NCI-H748 treated with DMSO at 0.1 percent for 48 hours (cell line): ENCODE data around the gene PCNX1.
A peak's percentile ranks its signal among the peaks of the same experiment; 100 is the strongest.

ENCODE experiments used
- DNase-seq: peaks from one replicate; lab custom pipeline; 2025; lab: John Stamatoyannopoulos, UW

The PCNX1 gene

DNA sequence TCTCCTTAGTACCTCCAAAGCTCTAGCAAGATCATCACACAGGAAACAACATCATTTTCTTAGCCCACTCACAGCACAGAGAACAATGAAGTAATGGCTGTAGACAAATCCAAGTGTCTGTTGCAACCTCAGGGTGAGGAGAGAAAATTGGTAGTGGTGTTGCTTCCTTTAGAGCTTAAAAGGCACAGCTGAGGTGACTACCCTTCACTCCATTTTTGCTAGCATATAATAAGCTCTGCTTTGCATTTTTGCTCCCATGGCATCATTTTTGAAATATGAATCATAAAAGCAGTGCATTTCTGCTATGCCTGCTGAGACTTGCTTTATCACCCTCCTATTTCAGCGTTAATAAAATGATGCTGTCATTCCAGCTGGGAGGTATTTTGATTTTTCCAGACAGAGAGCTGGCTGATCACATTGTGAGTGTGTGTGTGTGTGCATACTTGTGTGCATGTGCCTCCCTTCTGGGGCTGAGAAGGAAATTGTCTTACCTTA lies 18.5 kb upstream of the PCNX1 start:
- no peak for DNase-seq

DNA sequence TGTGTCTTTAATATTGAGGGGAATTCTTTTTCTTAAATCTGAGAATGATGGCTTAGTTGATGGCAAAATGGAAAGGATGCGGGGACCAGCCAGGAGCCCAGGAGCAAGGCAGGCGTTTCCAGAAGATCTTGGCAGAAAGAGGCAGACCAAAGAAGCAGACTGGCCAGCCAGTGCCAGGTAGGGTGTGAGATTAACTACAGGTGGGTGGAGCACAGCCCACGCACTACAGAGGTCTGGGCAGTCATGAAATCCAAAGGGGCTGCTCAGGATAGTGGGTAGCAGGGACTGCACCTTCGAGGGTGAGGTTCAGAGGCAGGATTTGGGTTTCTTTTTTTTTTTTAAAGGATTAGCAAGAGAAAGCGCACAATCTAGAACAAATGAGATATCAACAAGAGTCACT lies 17.7 kb upstream of the PCNX1 start:
- no peak for DNase-seq

DNA sequence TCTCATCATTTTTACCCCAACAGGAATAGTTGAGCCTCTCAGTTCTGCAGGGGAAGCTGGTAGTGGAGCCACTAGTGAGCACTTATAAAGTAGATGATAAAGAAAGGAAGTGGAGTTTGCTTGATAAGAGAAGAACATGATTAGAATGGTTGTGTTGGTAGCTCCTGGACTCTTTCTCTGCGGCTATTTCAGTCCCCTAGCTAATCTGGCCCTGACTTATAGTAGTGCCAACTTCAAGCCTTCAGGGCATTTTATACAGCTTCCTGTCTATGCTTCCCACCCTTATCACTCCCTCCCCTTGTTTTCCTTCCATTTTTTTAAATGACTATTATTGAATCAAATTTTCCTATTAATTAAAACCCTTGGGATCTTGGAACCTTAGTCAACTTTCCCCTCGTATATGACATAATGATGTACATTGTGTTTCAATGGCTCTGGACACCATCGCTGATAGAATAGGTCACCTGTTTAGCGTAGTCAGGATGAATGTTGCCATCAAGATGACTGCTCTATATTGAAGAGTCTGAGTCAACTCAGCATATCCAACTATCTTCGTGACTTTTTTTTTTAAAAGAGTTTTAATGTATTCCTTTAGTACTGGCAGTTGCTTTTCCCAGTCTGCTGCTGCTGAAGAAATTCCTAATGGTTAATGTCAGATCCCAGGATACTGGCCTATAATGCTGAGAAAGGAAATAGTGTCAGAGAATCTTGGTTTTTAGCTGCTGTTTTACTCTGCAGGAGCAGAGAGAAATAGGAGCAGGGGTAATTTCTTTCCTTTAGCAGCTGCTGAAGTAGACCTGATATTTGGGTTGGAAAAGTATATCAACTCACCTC lies 16.2 kb upstream of the PCNX1 start:
- no peak for DNase-seq

DNA sequence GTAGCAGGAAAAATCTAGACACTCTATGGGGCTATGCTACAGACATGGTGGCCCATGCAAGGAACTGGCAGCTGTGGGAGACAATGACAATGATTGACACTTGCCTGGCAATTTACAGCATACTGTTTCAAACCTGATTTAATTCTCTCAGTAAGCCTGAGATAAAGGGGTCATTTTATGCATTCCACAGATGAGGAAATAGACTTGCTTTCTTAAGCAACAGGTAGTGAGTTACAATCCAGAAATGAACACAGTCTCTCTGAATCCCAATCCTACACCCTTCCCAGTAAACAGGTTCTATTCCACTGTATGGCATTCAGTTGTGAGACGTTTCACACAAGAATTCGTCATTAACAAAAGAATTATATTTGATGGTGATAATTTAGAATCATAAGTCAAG lies 15.5 kb upstream of the PCNX1 start:
- no peak for DNase-seq

DNA sequence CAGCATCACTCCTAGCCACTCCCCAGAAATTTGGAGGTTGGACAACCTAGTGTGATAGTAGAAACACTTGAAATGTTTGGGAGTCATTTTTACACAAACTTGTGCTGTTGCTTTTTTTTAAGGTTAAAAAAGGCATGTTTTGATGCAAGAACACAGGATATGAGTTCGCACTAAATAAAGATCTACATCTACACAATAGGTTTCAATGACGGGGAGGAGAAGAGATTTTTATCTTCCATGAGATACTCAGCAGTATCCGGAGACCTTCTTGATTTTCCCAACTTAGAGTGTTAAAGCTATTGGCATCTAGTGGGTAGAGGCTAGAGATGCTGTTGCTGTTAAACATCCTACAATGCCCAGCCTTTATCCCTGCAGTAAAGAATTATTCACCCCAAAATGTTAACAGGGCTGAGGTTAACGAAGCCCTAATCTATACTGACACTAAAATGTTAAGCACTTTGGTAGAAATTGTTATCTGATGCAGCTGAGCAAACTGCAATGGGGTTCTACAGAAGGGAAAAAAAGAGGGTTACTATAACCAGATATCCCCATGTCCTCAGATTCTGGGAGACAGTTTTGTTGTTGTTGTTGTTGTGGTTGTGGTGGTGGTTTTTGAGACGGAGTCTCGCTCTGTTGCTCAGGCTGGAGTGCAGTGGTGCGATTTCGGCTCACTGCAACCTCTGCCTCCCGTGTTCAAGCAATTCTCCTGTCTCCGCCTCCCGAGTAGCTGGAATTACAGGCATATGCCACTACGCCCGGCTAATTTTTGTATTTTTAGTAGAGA lies 14.0 kb upstream of the PCNX1 start:
- DNase-seq: no peak

- DNase-seq: no peak
Measured at GRCh38 chr14:70893858-70894291, 13.4 kb upstream of the PCNX1 start.

GRCh38 chr14:70894868-70895267 lies 12.4 kb upstream of the PCNX1 start:
- no peak for DNase-seq

- no peak for DNase-seq
Measured at GRCh38 chr14:70896317-70896716, 10.9 kb upstream of the PCNX1 start.

DNA sequence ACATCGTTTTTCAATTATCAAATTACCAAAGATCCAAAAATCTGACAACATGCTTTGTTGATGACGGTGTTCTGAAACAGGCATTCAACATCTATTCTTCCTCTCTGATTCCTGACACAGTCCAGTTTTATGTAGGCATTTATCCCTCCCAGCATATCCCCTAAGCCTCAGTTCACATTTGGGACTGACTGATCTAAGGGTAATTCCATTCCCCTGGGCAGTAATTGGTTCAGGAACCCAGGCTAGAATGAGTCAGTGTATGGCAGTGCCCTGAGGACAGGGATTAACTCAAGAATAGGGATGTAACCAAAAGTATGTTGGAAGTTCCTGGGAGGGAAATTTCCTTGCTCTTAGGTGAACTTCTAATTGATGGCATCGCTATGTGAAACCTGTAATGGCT lies 10.3 kb upstream of the PCNX1 start:
- DNase-seq: no peak

DNA sequence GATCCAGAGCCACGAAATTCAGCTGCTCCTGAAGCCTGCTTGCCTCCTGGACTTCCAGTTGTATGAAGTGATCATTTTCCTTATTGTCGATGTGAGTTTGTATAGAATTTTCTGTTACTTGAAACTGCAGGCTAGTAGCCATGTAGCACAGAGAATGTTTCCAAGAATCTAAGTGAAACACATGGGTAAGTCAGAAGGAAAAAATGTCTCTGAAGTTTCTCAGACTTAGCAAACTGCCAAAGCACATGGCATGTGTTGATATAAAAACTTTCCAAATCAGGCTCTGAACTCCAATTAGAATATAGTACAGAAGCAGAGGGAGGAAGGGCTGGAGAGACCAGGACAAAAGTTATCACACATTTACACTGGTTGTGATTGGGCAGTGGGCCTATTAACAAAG lies 9.8 kb upstream of the PCNX1 start:
- DNase-seq: no peak

- no peak for DNase-seq
Measured at GRCh38 chr14:70898111-70898745, 9.0 kb upstream of the PCNX1 start.

DNA sequence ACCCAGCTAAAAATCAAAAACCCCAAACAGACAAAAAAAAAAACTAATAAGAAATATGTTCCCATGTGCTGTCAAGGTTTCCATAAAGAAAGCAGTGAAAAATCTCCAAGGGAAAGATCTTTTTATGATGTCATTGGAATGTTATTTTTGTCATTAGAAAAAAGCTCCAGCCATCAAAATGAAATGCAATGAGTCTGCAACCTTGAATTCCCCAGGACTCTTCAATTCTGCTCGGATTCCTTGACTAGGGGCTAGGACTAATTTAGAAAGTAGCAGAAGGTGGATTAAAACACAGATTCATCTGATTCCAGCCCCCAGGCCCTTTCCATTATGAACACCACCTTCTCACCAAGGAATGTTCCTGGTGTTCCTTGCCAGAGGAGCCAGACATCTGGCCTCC lies 6.0 kb upstream of the PCNX1 start:
- no peak for DNase-seq

- DNase-seq: no peak
Measured at GRCh38 chr14:70902184-70902583, 5.1 kb upstream of the PCNX1 start.

- no peak for DNase-seq
Measured at GRCh38 chr14:70904373-70904772, 2.9 kb upstream of the PCNX1 start.

DNA sequence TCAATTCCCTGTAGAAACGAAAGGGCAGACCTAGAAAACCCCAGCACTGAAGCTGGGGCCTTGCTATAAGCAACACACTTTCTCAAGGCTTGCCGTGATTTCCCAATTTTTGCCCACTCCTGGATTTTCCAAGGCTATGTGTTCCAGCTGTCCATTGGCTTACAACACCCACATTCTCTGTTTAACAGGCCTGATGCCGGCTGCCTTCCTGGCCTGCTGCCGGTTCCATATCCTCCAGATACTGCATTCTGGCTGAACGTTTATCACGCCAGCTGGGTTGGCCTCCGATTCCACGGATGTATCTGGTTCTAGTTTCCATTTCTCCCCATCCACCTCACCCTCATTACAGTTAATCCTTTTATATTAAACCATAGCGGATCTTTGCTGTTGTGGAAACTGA lies 2.0 kb upstream of the PCNX1 start:
- no peak for DNase-seq

DNA sequence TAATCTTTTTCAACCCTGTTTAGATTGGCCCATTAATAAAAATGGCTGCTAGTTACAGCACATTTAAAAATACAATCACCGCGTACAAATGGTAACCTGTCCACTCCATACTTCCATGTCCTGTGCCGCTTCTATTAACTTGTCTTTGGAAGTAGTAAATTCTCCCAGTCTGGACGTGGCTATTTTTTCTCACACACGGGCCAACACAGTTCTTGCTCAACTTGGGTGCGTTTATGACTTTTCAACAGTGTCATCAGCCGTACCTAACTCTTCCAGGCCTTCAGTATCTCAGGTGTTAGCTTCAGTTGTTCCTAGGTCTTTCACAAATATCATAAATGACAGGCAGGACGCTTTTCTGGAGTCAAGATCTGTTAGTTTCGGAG lies 475 bp upstream of the PCNX1 start:
- peak; percentile 26 for DNase-seq

DNA sequence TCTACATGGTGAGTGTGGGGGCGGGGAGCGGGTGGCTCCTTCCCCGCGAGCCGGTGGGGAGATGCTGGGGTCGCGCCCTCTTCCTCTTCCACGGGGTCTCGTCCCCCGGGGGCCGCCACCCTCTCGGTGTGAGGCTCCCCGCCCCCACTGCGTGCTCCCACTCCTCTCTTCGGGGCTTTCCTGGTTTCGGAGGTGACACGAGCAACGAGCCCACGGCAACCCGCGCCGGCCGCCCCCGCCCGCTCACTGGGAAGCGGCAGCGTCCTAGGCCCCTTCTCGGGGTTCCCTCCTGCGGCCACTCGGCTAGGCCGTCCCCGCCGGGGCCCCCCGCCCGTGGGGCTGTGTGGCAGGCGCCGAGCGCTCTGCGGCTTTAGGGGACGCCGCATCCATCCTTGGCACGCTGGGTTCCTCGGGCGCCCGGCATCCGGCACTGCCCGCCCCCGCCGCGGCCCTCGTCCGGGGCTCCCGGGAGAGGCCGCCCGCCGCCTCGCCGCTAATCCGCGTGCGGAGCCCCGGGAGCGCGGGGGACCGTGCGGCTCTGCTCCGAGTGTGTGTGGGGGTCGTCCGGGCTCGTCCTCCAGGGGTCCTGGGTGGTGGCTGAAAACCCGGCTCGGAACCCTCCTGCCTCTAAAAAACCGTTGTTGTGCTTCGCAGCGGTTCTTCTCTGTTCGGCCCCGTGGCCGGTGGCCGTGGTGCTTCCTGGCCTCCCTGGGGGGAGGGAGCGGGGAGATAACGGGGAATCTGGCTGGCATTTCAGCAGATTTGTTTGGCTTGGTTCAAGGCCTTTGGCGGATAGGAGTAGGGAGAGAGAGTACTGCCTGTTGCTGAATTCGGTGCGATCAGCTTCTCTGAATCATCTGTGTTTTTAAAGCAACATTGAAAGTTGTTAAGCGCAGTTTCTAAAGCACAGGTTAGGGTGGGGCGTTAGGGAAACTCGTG lies 1.0 kb downstream of the PCNX1 start:
- DNase-seq: peak; percentile 4

- DNase-seq: no peak
Measured at GRCh38 chr14:70908935-70909641, 1.8 kb downstream of the PCNX1 start.

- DNase-seq: no peak
Measured at GRCh38 chr14:70909733-70910614, 2.7 kb downstream of the PCNX1 start.

- DNase-seq: no peak
Measured at GRCh38 chr14:70915415-70915814, 8.2 kb downstream of the PCNX1 start.
